ENCODE measurements around the gene MRPL52. TPM values are rescaled to one million over a fixed set of nuclear protein-coding genes. Genes with fewer than 3 reads are reported as not detected.

The MRPL52 gene
- total and polyA plus RNA-seq, 2 donors (not counting 3 experiments of a cell fraction or from before 2014, with no cell fraction given) = 81.1 to 174 TPM

- no TSS peak for BruUV-seq (replicated peaks)
- no peak for DNase-seq (ENCODE audit: low read depth, low spot score)
Observed at GRCh38 chr14:22838631-22839041, 8.9 kb downstream of the MRPL52 start.

More at GRCh38 chr14:22838631-22839041, 8.9 kb downstream of the MRPL52 start:
- no peaks in the 10 kb centered on the region for H4K20me1 ChIP-seq (replicated peaks; ENCODE audit: control insufficient read depth, extremely low read depth, insufficient read depth, low read length)
- FAIRE-seq = peak; percentile 90
- ChIA-PET CTCF (interaction anchor here (0.7 to 12.5 kb wide), 6 partner anchors 13 to 282 kb away, joined by 3 to 214 read pairs (median 22); no protein-coding TSS in a partner anchor), POLR2A (interaction anchor here (0.7 to 2.0 kb wide), 4 partner anchors 10 to 269 kb away, joined by 3 to 9 read pairs (median 5); no protein-coding TSS in a partner anchor)
- peak overlapping the region; percentile 97 for H3K9ac ChIP-seq (replicated peaks; ENCODE audit: extremely low read depth, insufficient read depth, low read length)
- peak overlapping the region; percentile 84 for H3K27ac ChIP-seq (ENCODE audit: insufficient read depth, low read depth, low read length)
- dilution Hi-C loops (cut with MboI; ENCODE audit: extremely low pct_ligation_motif_present, low sequenced_read_pairs) = no loop called here
- intact Hi-C loops (cut with micrococcal nuclease) = loop anchor here (1.0 to 5.0 kb wide), 2 partner anchors 10 to 281 kb away; no protein-coding TSS in a partner anchor
- peaks cover 20 to 37% of the 10 kb centered on the region in 2 experiments for H3K36me3 ChIP-seq (ENCODE audit: control insufficient read depth in 2 of 2, extremely low read depth in 1 of 2, insufficient read depth in 2 of 2, low read length in 2 of 2)
- no peaks in the 10 kb centered on the region for H3K9me1 ChIP-seq (replicated peaks; ENCODE audit: control insufficient read depth, extremely low read depth, insufficient read depth, low read length)
- H3K79me2 ChIP-seq (ENCODE audit: control insufficient read depth, insufficient read depth, low read length) = peaks cover 73% of the 10 kb centered on the region
- no peaks in the 10 kb centered on the region for H3K9me3 ChIP-seq (replicated peaks; ENCODE audit: control insufficient read depth, insufficient read depth, low read length)
- peaks cover 31% of the 10 kb centered on the region for H3K4me1 ChIP-seq (ENCODE audit: control insufficient read depth, extremely low read depth, insufficient read depth, low read length)
- H3K4me2 ChIP-seq (ENCODE audit: insufficient read depth, low read length) = peak overlapping the region; percentile 79
- H3K4me3 ChIP-seq (replicated peaks in 1 of 3; ENCODE audit: insufficient read depth in 1 of 3, low read depth in 1 of 3, low read length in 3 of 3) = peak overlapping the region; percentile 75 to 94 (median 86)
- no peaks in the 10 kb centered on the region for H3K27me3 ChIP-seq (ENCODE audit: control insufficient read depth in 2 of 2, insufficient read depth in 2 of 2, low read length in 2 of 2)
- no peak for TF ChIP-seq FOS (IDR thresholded peaks at IDR 0.05; ENCODE audit: borderline replicate concordance, insufficient read depth, low read length)
- TF ChIP-seq JUN (IDR thresholded peaks at IDR 0.05; ENCODE audit: borderline replicate concordance, insufficient read depth, insufficient read length, low read depth) = no peak
- TF ChIP-seq MYC (IDR thresholded peaks at IDR 0.05; ENCODE audit: low read depth, low read length) = no peak
- TF ChIP-seq MAX (IDR thresholded peaks at IDR 0.05; ENCODE audit: insufficient read depth, insufficient read length) = no peak
- no peak for TF ChIP-seq GATA2 (IDR thresholded peaks at IDR 0.05; ENCODE audit: insufficient read depth, insufficient read length, low read depth, low read length)
- no peak for TF ChIP-seq EZH2 (IDR thresholded peaks at IDR 0.05; ENCODE audit: borderline replicate concordance, low read depth, low read length, severe bottlenecking)
- TF ChIP-seq POLR2A (IDR thresholded peaks at IDR 0.05; ENCODE audit: low read depth, low read length) = no peak
- TF ChIP-seq CTCF (IDR thresholded peaks at IDR 0.05; ENCODE audit: extremely low read depth in 1 of 2, insufficient read depth in 1 of 2, low read depth in 1 of 2, low read length in 2 of 2) = no peak
- TF ChIP-seq POLR2AphosphoS5 (IDR thresholded peaks at IDR 0.05; ENCODE audit: insufficient read depth, low read depth, low read length) = no peak
- no peak overlapping the region for H2AFZ ChIP-seq (ENCODE audit: low read depth, low read length)
